CD14-positive monocyte (primary cell): Measurements from ENCODE around the gene BARD1. TPM values are rescaled to one million over a fixed set of nuclear protein-coding genes. Genes with fewer than 3 reads are reported as not detected.

ENCODE experiments used
- DNase-seq, 3 donors: peaks; one replicate each; pipeline ENCODE4 v3.0.0-alpha.2; 2011 to 2022
- H2AFZ ChIP-seq: 2 replicates; pipeline ENCODE4 v1.6.0; 2012; ENCODE audit warnings: mild to moderate bottlenecking, low read depth, low read length, inconsistent platforms; ENCODE audit not compliant: insufficient read depth, poor library complexity, severe bottlenecking
- H3K27ac ChIP-seq, 2 donors: 1 replicate in 1 of 2; 2 replicates in 1 of 2; pipeline ENCODE4 v1.5.1; 2012 to 2013; ENCODE audit warnings: low read length in 2 of 2, control low read depth in 1 of 2, inconsistent platforms in 1 of 2, low read depth in 1 of 2, mild to moderate bottlenecking in 1 of 2
- H3K27me3 ChIP-seq, 2 donors: one replicate each; pipeline versions ENCODE4 v1.6.0 to v1.6.1; 2011 to 2013; ENCODE audit warnings: low read length in 2 of 2; ENCODE audit not compliant: control insufficient read depth in 2 of 2, insufficient read depth in 2 of 2
- H3K36me3 ChIP-seq, 2 donors: replicated peaks in 1 of 2; 1 replicate in 1 of 2; 2 replicates in 1 of 2; pipeline versions ENCODE4 v1.5.1 to v1.6.1; 2012 to 2013; ENCODE audit warnings: low read length in 2 of 2, control low read depth in 1 of 2, inconsistent platforms in 1 of 2, mild to moderate bottlenecking in 1 of 2; ENCODE audit not compliant: insufficient read depth in 2 of 2, control insufficient read depth in 1 of 2
- H3K4me1 ChIP-seq, 2 donors: 1 replicate in 1 of 2; 2 replicates in 1 of 2; pipeline versions ENCODE4 v1.5.1 to v1.6.1; 2012 to 2013; ENCODE audit warnings: low read length in 2 of 2, control low read depth in 1 of 2, inconsistent platforms in 1 of 2, mild to moderate bottlenecking in 1 of 2, moderate library complexity in 1 of 2; ENCODE audit not compliant: insufficient read depth in 2 of 2, control insufficient read depth in 1 of 2
- H3K4me2 ChIP-seq: replicated peaks from 2 replicates; pipeline ENCODE3; 2012; ENCODE audit warnings: low read length, moderate library complexity, mild to moderate bottlenecking; ENCODE audit not compliant: poor library complexity, severe bottlenecking; ENCODE audit errors: extremely low read depth
- H3K4me3 ChIP-seq, 3 experiments: fragments of 200-600 bp in 1 of 3; sonication (generic) in 1 of 3; replicated peaks in 1 of 3; 1 replicate in 2 of 3; 2 replicates in 1 of 3; pipeline ENCODE4 v1.5.1; 2011 to 2013; ENCODE audit warnings: low read length in 3 of 3, mild to moderate bottlenecking in 3 of 3, control low read depth in 2 of 3, low read depth in 2 of 3, inconsistent platforms in 1 of 3, moderate library complexity in 1 of 3
- H3K79me2 ChIP-seq: 2 replicates; pipeline ENCODE4 v1.6.0; 2012; ENCODE audit warnings: mild to moderate bottlenecking, control low read depth, inconsistent platforms, low read length, moderate library complexity; ENCODE audit not compliant: insufficient read depth
- H3K9ac ChIP-seq: 2 replicates; pipeline ENCODE4 v1.6.0; 2017; ENCODE audit warnings: low read length, mild to moderate bottlenecking; ENCODE audit not compliant: insufficient read depth, poor library complexity, severe bottlenecking
- H3K9me3 ChIP-seq, 2 donors: replicated peaks in 1 of 2; 1 replicate in 1 of 2; 2 replicates in 1 of 2; pipeline versions ENCODE4 v1.5.1 to v1.6.1; 2012 to 2013; ENCODE audit warnings: low read length in 2 of 2, control low read depth in 1 of 2; ENCODE audit not compliant: control insufficient read depth in 1 of 2, insufficient read depth in 1 of 2
- H4K20me1 ChIP-seq: 2 replicates; pipeline ENCODE4 v1.6.0; 2012; ENCODE audit warnings: mild to moderate bottlenecking, low read length, control low read depth, moderate library complexity; ENCODE audit not compliant: insufficient read depth
- H3K27ac Mint-ChIP-seq, 7 donors: one replicate each; pipeline ENCODE4 v1.8.0; 2020; ENCODE audit warnings: mild to moderate bottlenecking in 7 of 7, mixed read lengths in 7 of 7, moderate library complexity in 6 of 7, inconsistent platforms in 2 of 7
- H3K27me3 Mint-ChIP-seq, 3 donors: one replicate each; pipeline ENCODE4 v1.8.0; 2021 to 2022; ENCODE audit warnings: low read depth in 3 of 3, mild to moderate bottlenecking in 3 of 3, mixed read lengths in 3 of 3, moderate library complexity in 3 of 3, inconsistent platforms in 1 of 3
- H3K36me3 Mint-ChIP-seq, 2 donors: one replicate each; pipeline ENCODE4 v1.8.0; 2020; ENCODE audit warnings: mixed read lengths in 2 of 2, inconsistent platforms in 1 of 2, mild to moderate bottlenecking in 1 of 2
- H3K4me1 Mint-ChIP-seq: one replicate; pipeline ENCODE4 v1.8.0; 2020; ENCODE audit warnings: mild to moderate bottlenecking, mixed read lengths
- H3K4me3 Mint-ChIP-seq, 2 donors: one replicate each; pipeline ENCODE4 v1.8.0; 2020; ENCODE audit warnings: mild to moderate bottlenecking in 2 of 2, mixed read lengths in 2 of 2, moderate library complexity in 1 of 2
- H3K9me3 Mint-ChIP-seq, 7 donors: one replicate each; pipeline ENCODE4 v1.8.0; 2020 to 2022; ENCODE audit warnings: mixed read lengths in 7 of 7, mild to moderate bottlenecking in 6 of 7, moderate library complexity in 6 of 7, inconsistent platforms in 2 of 7
- WGBS: methylation state at CpG from one replicate; pipeline ENCODE4 v1.1.5; 2013; ENCODE audit warnings: missing lambda C conversion rate; ENCODE audit not compliant: insufficient coverage; 5-methylcytosine and 5-hydroxymethylcytosine counted together
- intact Hi-C, 2 donors: fragments of 100-400 bp; cut with micrococcal nuclease; formaldehyde crosslinking; loops; one replicate each; pipeline versions ENCODE4 v1.15.0 to v1.15.1; 2023
- polyA plus RNA-seq, 3 donors: library from polyadenylated mRNA; depleted of rRNA in 1 of 3; unstranded in 2 of 3; stranded (reverse) in 1 of 3; fragments of 300-500 nt in 2 of 3; fragments of >200 nt in 1 of 3; fragmentation: Illumina TruSeq in 2 of 3; gene quantifications; 1 replicate in 2 of 3; 2 replicates in 1 of 3; pipeline ENCODE4 v1.2.3, GENCODE V29; 2012 to 2021
- TF ChIP-seq, protein P1 (sequence below): fragments of 200-600 bp; IDR thresholded peaks from one replicate; pipeline ENCODE4 v1.8.0; 2022; ENCODE audit warnings: antibody characterized with exemption, mild to moderate bottlenecking

BARD1 gene
- polyA plus RNA-seq, 3 donors = 2.4 to 3.3 (median 2.5) TPM

DNA sequence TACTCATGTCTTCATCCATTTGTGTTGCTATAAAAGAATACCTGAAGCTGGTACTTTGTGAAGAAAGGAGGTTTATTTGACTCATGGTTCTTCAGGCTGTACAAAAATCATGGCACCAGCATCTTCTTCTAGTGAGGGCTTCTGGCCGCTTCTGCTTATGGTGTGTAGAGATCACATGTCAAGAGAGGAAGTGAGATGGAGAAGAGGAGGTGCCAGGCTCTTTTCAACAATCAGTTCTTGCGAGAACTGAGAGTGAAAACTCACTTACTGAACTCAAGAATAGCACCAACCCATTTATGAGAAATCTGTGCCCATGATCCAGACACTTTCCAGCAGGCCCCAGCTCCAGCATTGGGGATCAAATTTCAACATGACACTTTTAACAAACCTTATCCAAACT, 30.0 kb upstream of the BARD1 start:
- Mint-ChIP-seq H3K4me3 (no peak overlapping the region), H3K27ac (peak overlapping the region in 1 of 7 donors; percentile 8), H3K9me3 (peaks cover 2 to 12% (median 5%) of the 10 kb centered on the region in 7 donors), H3K27me3 (no peaks in the 10 kb centered on the region), H3K36me3 (no peaks in the 10 kb centered on the region), H3K4me1 (peaks cover 2% of the 10 kb centered on the region)
- Histone ChIP-seq H3K4me2 (no peak overlapping the region), H3K4me3 (no peak overlapping the region), H3K4me1 (no peaks in the 10 kb centered on the region), H3K27me3 (no peaks in the 10 kb centered on the region), H3K36me3 (no peaks in the 10 kb centered on the region), H3K79me2 (no peaks in the 10 kb centered on the region), H4K20me1 (no peaks in the 10 kb centered on the region), H3K9me3 (peaks cover 0 to 7% of the 10 kb centered on the region in 2 donors), H2AFZ (no peak overlapping the region), H3K9ac (no peak overlapping the region), H3K27ac (no peak overlapping the region)
- WGBS = no CpG with 5 or more reads among the region's 2 CpGs
- DNase-seq = no peak
- TF ChIP-seq, protein P1, sequence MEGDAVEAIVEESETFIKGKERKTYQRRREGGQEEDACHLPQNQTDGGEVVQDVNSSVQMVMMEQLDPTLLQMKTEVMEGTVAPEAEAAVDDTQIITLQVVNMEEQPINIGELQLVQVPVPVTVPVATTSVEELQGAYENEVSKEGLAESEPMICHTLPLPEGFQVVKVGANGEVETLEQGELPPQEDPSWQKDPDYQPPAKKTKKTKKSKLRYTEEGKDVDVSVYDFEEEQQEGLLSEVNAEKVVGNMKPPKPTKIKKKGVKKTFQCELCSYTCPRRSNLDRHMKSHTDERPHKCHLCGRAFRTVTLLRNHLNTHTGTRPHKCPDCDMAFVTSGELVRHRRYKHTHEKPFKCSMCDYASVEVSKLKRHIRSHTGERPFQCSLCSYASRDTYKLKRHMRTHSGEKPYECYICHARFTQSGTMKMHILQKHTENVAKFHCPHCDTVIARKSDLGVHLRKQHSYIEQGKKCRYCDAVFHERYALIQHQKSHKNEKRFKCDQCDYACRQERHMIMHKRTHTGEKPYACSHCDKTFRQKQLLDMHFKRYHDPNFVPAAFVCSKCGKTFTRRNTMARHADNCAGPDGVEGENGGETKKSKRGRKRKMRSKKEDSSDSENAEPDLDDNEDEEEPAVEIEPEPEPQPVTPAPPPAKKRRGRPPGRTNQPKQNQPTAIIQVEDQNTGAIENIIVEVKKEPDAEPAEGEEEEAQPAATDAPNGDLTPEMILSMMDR = no peak
- intact Hi-C loops = no loop called here

DNA sequence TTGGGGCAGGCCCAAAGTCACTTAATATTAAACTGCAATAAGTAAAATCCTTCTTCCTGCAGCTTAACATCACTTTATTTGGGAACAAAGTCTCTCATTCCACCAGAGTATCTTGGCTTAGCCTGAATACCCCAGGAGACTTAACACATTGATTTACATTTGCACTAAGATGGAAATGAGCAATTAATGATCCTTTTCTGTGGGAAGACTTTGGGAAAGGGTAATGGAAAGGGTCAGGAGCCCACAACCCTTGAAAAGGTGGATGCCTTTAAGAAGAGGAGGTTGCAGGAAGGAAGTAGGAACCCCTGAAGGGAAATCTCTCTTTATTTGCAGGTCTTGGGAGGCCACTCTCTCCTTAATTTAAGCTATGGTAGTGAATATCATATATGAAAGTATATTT, 28.0 kb upstream of the BARD1 start:
- Histone ChIP-seq H3K4me3 (no peak overlapping the region), H3K27ac (no peak overlapping the region), H3K9me3 (peaks cover 0 to 7% of the 10 kb centered on the region in 2 donors), H3K79me2 (no peaks in the 10 kb centered on the region), H3K27me3 (no peaks in the 10 kb centered on the region), H2AFZ (no peak overlapping the region), H3K9ac (no peak overlapping the region), H3K4me1 (no peaks in the 10 kb centered on the region), H3K4me2 (no peak overlapping the region), H4K20me1 (no peaks in the 10 kb centered on the region), H3K36me3 (no peaks in the 10 kb centered on the region)
- no peak overlapping the region for H3K27ac Mint-ChIP-seq
- no peak overlapping the region for H3K4me3 Mint-ChIP-seq
- no peaks in the 10 kb centered on the region for H3K36me3 Mint-ChIP-seq
- intact Hi-C loops = no loop called here
- peaks cover 2% of the 10 kb centered on the region for H3K4me1 Mint-ChIP-seq
- no peak for DNase-seq
- no peaks in the 10 kb centered on the region for H3K27me3 Mint-ChIP-seq
- TF ChIP-seq, protein P1 = no peak
- H3K9me3 Mint-ChIP-seq = peaks cover 2 to 12% (median 5%) of the 10 kb centered on the region in 7 donors
